NCI-H146 (cell line): ENCODE results near the gene SLC19A1.

Source experiments
- DNase-seq: peaks from one replicate; lab custom pipeline; 2025; lab: John Stamatoyannopoulos, UW

SLC19A1 gene

GRCh38 chr21:45466330-45467220, 75.7 kb downstream of the SLC19A1 start:
- no peak for DNase-seq

- no peak for DNase-seq
These were observed 76.5 kb downstream of the SLC19A1 start for GRCh38 chr21:45465611-45466329.

GRCh38 chr21:45465105-45465504, 77.1 kb downstream of the SLC19A1 start:
- DNase-seq, result no peak

- DNase-seq, result no peak
These were observed 77.9 kb downstream of the SLC19A1 start for GRCh38 chr21:45464309-45464708.

GRCh38 chr21:45463871-45464270, 78.4 kb downstream of the SLC19A1 start:
- DNase-seq, result no peak

- DNase-seq, result no peak
These were observed 80.4 kb downstream of the SLC19A1 start for GRCh38 chr21:45461806-45462341.

GRCh38 chr21:45461369-45461750, 80.9 kb downstream of the SLC19A1 start:
- no peak for DNase-seq

GRCh38 chr21:45460611-45461368, 81.5 kb downstream of the SLC19A1 start:
- DNase-seq, result no peak

GRCh38 chr21:45460011-45460565, 82.2 kb downstream of the SLC19A1 start:
- DNase-seq, result no peak

GRCh38 chr21:45459171-45460010, 82.8 kb downstream of the SLC19A1 start:
- DNase-seq, result no peak

- DNase-seq, result no peak
These were observed 83.7 kb downstream of the SLC19A1 start for GRCh38 chr21:45458281-45459170.

GRCh38 chr21:45457832-45458172, 84.4 kb downstream of the SLC19A1 start:
- no peak for DNase-seq

GRCh38 chr21:45457161-45457831, 84.9 kb downstream of the SLC19A1 start:
- no peak for DNase-seq

- DNase-seq, result no peak
These were observed 85.6 kb downstream of the SLC19A1 start for GRCh38 chr21:45456584-45457160.

- no peak for DNase-seq
These were observed 86.3 kb downstream of the SLC19A1 start for GRCh38 chr21:45455674-45456583.

- DNase-seq, result no peak
These were observed 87.1 kb downstream of the SLC19A1 start for GRCh38 chr21:45454926-45455673.
